K562 (cell line): ENCODE results near the gene TAF5. TPM values are rescaled to one million over a fixed set of nuclear protein-coding genes. Genes with fewer than 3 reads are reported as not detected.

Source experiments
- ATAC-seq: fragments of 200-7000 bp; cut with Tn5 transposase; 3 replicates; pipeline ENCODE4 v1.9.1; 2020; ENCODE audit warnings: moderate library complexity
- BruUV-seq: library from RNA; stranded (reverse); fragments of 400-500 nt; replicated peaks from 2 replicates; lab custom pipeline; 2021; lab: Mats Ljungman, UMichigan
- CTCF ChIA-PET: fragments of 300-600 bp; formaldehyde crosslinking; extraction: SDS; loops from one replicate; lab custom pipeline; 2021; ENCODE audit warnings: low intra/inter-chr PET ratio; lab: Yijun Ruan, JAX
- POLR2A ChIA-PET: fragments of 300-600, 350-650 bp; sonication (Branson Sonifier 250); formaldehyde crosslinking; extraction: SDS; loops from one replicate; lab custom pipeline; 2021; ENCODE audit warnings: antibody characterized with exemption, inconsistent platforms; lab: Yijun Ruan, JAX
- DNase-seq, 4 experiments: peaks; one replicate each; pipeline versions ENCODE4 v3.0.0 to v3.0.0-alpha.2; 2011 to 2018; ENCODE audit warnings: low spot score in 3 of 4, mixed read lengths in 3 of 4; ENCODE audit errors: extremely low read depth in 1 of 4
- FAIRE-seq: peaks from 2 replicates; lab custom pipeline; 2011; peaks lifted over from hg19 to GRCh38; lab: Jason Lieb, UNC
- H2AFZ ChIP-seq: 2 replicates; pipeline ENCODE4 v1.6.0; 2011; ENCODE audit warnings: low read depth, low read length, control low read depth, inconsistent platforms
- H3K27ac ChIP-seq: fragments of 200-600 bp; 3 replicates; pipeline ENCODE4 v1.8.0; 2011; ENCODE audit warnings: low read depth, mild to moderate bottlenecking, control low read depth, inconsistent platforms, low read length, moderate library complexity, mixed read lengths; ENCODE audit errors: extremely low read depth
- H3K27me3 ChIP-seq, 2 experiments: fragments of 300-600 bp in 1 of 2; 2 replicates in 1 of 2; 3 replicates in 1 of 2; pipeline versions ENCODE4 v1.6.0 to v1.8.0; 2011; ENCODE audit warnings: inconsistent platforms in 2 of 2, low read length in 2 of 2, mild to moderate bottlenecking in 1 of 2, mixed read lengths in 1 of 2, moderate library complexity in 1 of 2; ENCODE audit not compliant: control insufficient read depth in 2 of 2, insufficient read depth in 2 of 2
- H3K36me3 ChIP-seq: fragments of 300-600 bp; 3 replicates; pipeline ENCODE4 v1.8.0; 2011; ENCODE audit warnings: mild to moderate bottlenecking, low read length, inconsistent platforms; ENCODE audit not compliant: control insufficient read depth, insufficient read depth
- H3K4me1 ChIP-seq, 2 experiments: fragments of 200-600 bp in 1 of 2; replicated peaks in 1 of 2; 2 replicates in 1 of 2; 3 replicates in 1 of 2; pipeline versions ENCODE4 v1.5.1 to v1.8.0; 2011; ENCODE audit warnings: inconsistent platforms in 2 of 2, low read length in 2 of 2, mild to moderate bottlenecking in 1 of 2, mixed read lengths in 1 of 2, moderate library complexity in 1 of 2; ENCODE audit not compliant: control insufficient read depth in 2 of 2, insufficient read depth in 2 of 2
- H3K4me2 ChIP-seq: 2 replicates; pipeline ENCODE4 v1.6.1; 2011; ENCODE audit warnings: low read length, control low read depth, inconsistent platforms, mixed read lengths; ENCODE audit not compliant: insufficient read depth
- H3K4me3 ChIP-seq: fragments of 200-600 bp; sonication (generic), shearing (Covaris generic); 2 replicates; pipeline ENCODE4 v1.5.1; 2016; ENCODE audit warnings: control low read depth, inconsistent platforms
- H3K79me2 ChIP-seq: fragments of 200-600 bp; 3 replicates; pipeline ENCODE4 v1.8.0; 2011; ENCODE audit warnings: low read length, inconsistent platforms; ENCODE audit not compliant: control insufficient read depth, insufficient read depth
- H3K9ac ChIP-seq, 2 experiments: 2 replicates each; pipeline versions ENCODE4 v1.6.0 to v1.6.1; 2011; ENCODE audit warnings: low read depth in 2 of 2, low read length in 2 of 2, control low read depth in 1 of 2, inconsistent platforms in 1 of 2, mild to moderate bottlenecking in 1 of 2, mixed read lengths in 1 of 2; ENCODE audit not compliant: insufficient read depth in 1 of 2
- H3K9me1 ChIP-seq: one replicate; pipeline ENCODE4 v1.6.0; 2011; ENCODE audit warnings: inconsistent platforms, mild to moderate bottlenecking, low read length, moderate library complexity; ENCODE audit not compliant: control insufficient read depth, insufficient read depth
- H3K9me3 ChIP-seq: replicated peaks from 2 replicates; pipeline ENCODE4 v1.5.1; 2011; ENCODE audit warnings: low read depth, low read length, inconsistent platforms; ENCODE audit not compliant: control insufficient read depth, insufficient read depth
- H4K20me1 ChIP-seq: replicated peaks from 2 replicates; pipeline ENCODE4 v1.6.1; 2011; ENCODE audit warnings: low read length, inconsistent platforms, mixed read lengths; ENCODE audit not compliant: control insufficient read depth, insufficient read depth
- BCOR ChIP-seq: fragments of 450-650 bp; IDR thresholded peaks from 2 replicates; pipeline ENCODE4 v1.6.1; 2016
- C11orf30 ChIP-seq: fragments of 450-650 bp; IDR thresholded peaks from 2 replicates; pipeline ENCODE4 v1.6.1; 2016; ENCODE audit warnings: low read depth, mild to moderate bottlenecking
- HLTF ChIP-seq: fragments of 450-650 bp; IDR thresholded peaks from 2 replicates; pipeline ENCODE4 v1.6.1; 2016
- MAFF ChIP-seq: IDR thresholded peaks from 2 replicates; pipeline ENCODE4 v1.6.1; 2012; ENCODE audit warnings: low read length, improper control_type of control experiment
- POLR2AphosphoS5 ChIP-seq: IDR thresholded peaks from 2 replicates; pipeline ENCODE4 v1.6.1; 2011; ENCODE audit warnings: mild to moderate bottlenecking, low read depth, low read length, moderate library complexity; ENCODE audit not compliant: control insufficient read depth, insufficient read depth
- SIN3A ChIP-seq, 2 experiments: fragments of 150-350 bp in 1 of 2; IDR thresholded peaks; 2 replicates each; pipeline ENCODE4 v1.6.1; 2011 to 2016; ENCODE audit warnings: borderline replicate concordance in 2 of 2, low read depth in 2 of 2, low read length in 2 of 2, mild to moderate bottlenecking in 2 of 2, moderate library complexity in 2 of 2; ENCODE audit not compliant: control insufficient read depth in 1 of 2
- ZNF316 ChIP-seq: fragments of 450-650 bp; IDR thresholded peaks from 2 replicates; pipeline ENCODE4 v1.6.1; 2016
- WGBS: fragments of 100-300 bp; shearing (Covaris generic); methylation state at CpG from one replicate; pipeline ENCODE4 v1.1.6; 2016; ENCODE audit warnings: low coverage, mixed read lengths; ENCODE audit not compliant: insufficient coverage; ENCODE audit errors: missing lambda C conversion rate; 5-methylcytosine and 5-hydroxymethylcytosine counted together
- in situ Hi-C: fragments of 300-500 bp; cut with MboI; formaldehyde crosslinking; loops from 4 replicates; pipeline ENCODE4 v1.15.0; 2018; ENCODE audit warnings: inconsistent platforms, mixed read lengths
- intact Hi-C: fragments of 100-400 bp; cut with micrococcal nuclease; formaldehyde crosslinking; loops from 2 replicates; pipeline ENCODE4 v1.14.2; 2022
- polyA plus RNA-seq, 8 experiments: library from polyadenylated mRNA; depleted of rRNA in 4 of 8; stranded (reverse) in 5 of 8; unstranded in 3 of 8; fragments of >200 nt; fragmentation: Nextera tagmentation in 2 of 8; fragmentation: Illumina TruSeq in 1 of 8; extraction: Ambion mirVana in 2 of 8; extraction: Trizol in 1 of 8; gene quantifications; 2 replicates each; pipeline versions ENCODE4 v1.2.1 to v1.2.3, GENCODE V29; 2011 to 2014; ENCODE audit warnings: inconsistent platforms in 1 of 8, missing spikeins in 1 of 8
- total RNA-seq, 7 experiments: library from RNA; depleted of rRNA in 6 of 7; stranded (reverse); fragments of >200 nt in 6 of 7; fragmentation: Illumina TruSeq in 2 of 7; extraction: Trizol in 2 of 7; gene quantifications; 2 replicates each; pipeline versions ENCODE4 v1.2.1 to v1.2.3, GENCODE V29; 2011 to 2021; ENCODE audit warnings: low replicate concordance in 1 of 7
- TF ChIP-seq, protein P1 (sequence below), 2 experiments: fragments of 450-650 bp in 1 of 2; sonication (generic) in 1 of 2; formaldehyde crosslinking in 1 of 2; IDR thresholded peaks; 2 replicates each; pipeline versions ENCODE4 v1.7.1 to v1.9.0; 2016 to 2022; ENCODE audit warnings: inconsistent platforms in 1 of 2, mild to moderate bottlenecking in 1 of 2, missing genetic modification reagents in 1 of 2

The TAF5 gene
- total and polyA plus RNA-seq, 9 of the 15 experiments (the other 6 are each of a cell fraction or from before 2014, with no cell fraction given) = 4.2 to 11.9 (median 9.3) TPM

DNA sequence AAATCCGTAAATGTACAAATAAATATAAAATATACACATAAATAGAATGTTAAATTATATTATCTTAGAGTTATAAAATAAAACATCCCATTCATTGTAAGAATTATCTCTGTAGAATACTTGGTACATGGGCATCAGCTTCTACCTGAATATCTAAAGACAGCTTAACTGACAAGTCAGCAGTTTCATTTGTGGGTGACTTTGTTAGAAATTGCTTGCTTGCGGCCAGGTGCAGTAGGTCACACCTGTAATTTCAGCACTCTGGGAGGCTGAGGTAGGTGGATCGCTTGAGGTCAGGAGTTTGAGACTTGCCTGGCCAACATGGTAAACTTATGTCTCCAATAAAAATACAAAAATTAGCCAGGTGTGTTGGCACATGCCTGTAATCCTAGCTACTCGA is 31.4 kb upstream of the TAF5 start:
- H3K27ac ChIP-seq = no peak overlapping the region
- peaks cover 51% of the 10 kb centered on the region for H3K36me3 ChIP-seq
- no peaks in the 10 kb centered on the region; the same call in 2 of the 3 replicates for H3K79me2 ChIP-seq
- intact Hi-C loops (no loop called here), in situ Hi-C loops (no loop called here)
- no peak overlapping the region for H3K4me3 ChIP-seq
- no peak for ATAC-seq
- no peaks in the 10 kb centered on the region for H3K9me3 ChIP-seq
- no peak for FAIRE-seq
- DNase-seq = no peak
- WGBS = 98% methylated on average over 4 of the region's 4 CpGs
- no TSS peak for BruUV-seq
- no peak overlapping the region for H2AFZ ChIP-seq
- ChIA-PET CTCF (no interaction called here), POLR2A (no interaction called here)
- no peaks in the 10 kb centered on the region for H3K9me1 ChIP-seq
- no peak overlapping the region for H3K9ac ChIP-seq
- H3K27me3 ChIP-seq = no peaks in the 10 kb centered on the region
- no peak overlapping the region for H3K4me2 ChIP-seq
- no peaks in the 10 kb centered on the region for H3K4me1 ChIP-seq
- no peaks in the 10 kb centered on the region for H4K20me1 ChIP-seq
- TF ChIP-seq C11orf30 (peak; percentile 35; the same call in 1 of the 2 replicates), POLR2AphosphoS5 (no peak), MAFF (peak; percentile 4; the same call in 1 of the 2 replicates), SIN3A (IDR thresholded peaks at IDR 0.05; ENCODE audit: borderline replicate concordance in 2 of 2, control insufficient read depth in 1 of 2, low read depth in 2 of 2, low read length in 2 of 2) (no peak), HLTF (no peak), ZNF316 (peak; percentile 54; the same call in 1 of the 2 replicates), BCOR (no peak)
- TF ChIP-seq, protein P1, sequence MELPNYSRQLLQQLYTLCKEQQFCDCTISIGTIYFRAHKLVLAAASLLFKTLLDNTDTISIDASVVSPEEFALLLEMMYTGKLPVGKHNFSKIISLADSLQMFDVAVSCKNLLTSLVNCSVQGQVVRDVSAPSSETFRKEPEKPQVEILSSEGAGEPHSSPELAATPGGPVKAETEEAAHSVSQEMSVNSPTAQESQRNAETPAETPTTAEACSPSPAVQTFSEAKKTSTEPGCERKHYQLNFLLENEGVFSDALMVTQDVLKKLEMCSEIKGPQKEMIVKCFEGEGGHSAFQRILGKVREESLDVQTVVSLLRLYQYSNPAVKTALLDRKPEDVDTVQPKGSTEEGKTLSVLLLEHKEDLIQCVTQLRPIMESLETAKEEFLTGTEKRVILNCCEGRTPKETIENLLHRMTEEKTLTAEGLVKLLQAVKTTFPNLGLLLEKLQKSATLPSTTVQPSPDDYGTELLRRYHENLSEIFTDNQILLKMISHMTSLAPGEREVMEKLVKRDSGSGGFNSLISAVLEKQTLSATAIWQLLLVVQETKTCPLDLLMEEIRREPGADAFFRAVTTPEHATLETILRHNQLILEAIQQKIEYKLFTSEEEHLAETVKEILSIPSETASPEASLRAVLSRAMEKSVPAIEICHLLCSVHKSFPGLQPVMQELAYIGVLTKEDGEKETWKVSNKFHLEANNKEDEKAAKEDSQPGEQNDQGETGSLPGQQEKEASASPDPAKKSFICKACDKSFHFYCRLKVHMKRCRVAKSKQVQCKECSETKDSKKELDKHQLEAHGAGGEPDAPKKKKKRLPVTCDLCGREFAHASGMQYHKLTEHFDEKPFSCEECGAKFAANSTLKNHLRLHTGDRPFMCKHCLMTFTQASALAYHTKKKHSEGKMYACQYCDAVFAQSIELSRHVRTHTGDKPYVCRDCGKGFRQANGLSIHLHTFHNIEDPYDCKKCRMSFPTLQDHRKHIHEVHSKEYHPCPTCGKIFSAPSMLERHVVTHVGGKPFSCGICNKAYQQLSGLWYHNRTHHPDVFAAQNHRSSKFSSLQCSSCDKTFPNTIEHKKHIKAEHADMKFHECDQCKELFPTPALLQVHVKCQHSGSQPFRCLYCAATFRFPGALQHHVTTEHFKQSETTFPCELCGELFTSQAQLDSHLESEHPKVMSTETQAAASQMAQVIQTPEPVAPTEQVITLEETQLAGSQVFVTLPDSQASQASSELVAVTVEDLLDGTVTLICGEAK (IDR thresholded peaks at IDR 0.05) = no peak
- TF ChIP-seq, protein P1 (CRISPR knock-in tag; IDR thresholded peaks at IDR 0.05) = no peak
